HepG2 (cell line): ENCODE measurements around the gene RTBDN. TPM values are rescaled to one million over a fixed set of nuclear protein-coding genes. Genes with fewer than 3 reads are reported as not detected.
A peak's percentile ranks its signal among the peaks of the same experiment; 100 is the strongest.

ENCODE experiments used
- ARNT ChIP-seq: fragments of 450-650 bp; IDR thresholded peaks from 2 replicates; pipeline ENCODE4 v1.6.1; 2017
- BCL3 ChIP-seq: sonication (generic); formaldehyde crosslinking; IDR thresholded peaks from 2 replicates; pipeline ENCODE4 v1.5.1; 2020; ENCODE audit warnings: mild to moderate bottlenecking, missing genetic modification reagents, moderate library complexity
- CHCHD3 ChIP-seq: sonication (generic); formaldehyde crosslinking; IDR thresholded peaks from 2 replicates; pipeline ENCODE4 v1.8.0; 2022; ENCODE audit warnings: mild to moderate bottlenecking, missing genetic modification reagents, moderate library complexity
- EP300 ChIP-seq, 3 experiments: sonication (generic) in 1 of 3; formaldehyde crosslinking in 1 of 3; IDR thresholded peaks; 2 replicates each; pipeline versions ENCODE4 v1.5.1 to v1.6.1; 2011 to 2020; ENCODE audit warnings: low read depth in 2 of 3, low read length in 2 of 3, borderline replicate concordance in 1 of 3, improper control_type of control experiment in 1 of 3, mild to moderate bottlenecking in 1 of 3, missing genetic modification reagents in 1 of 3, moderate library complexity in 1 of 3
- MXD4 ChIP-seq: IDR thresholded peaks from 2 replicates; pipeline ENCODE4 v1.6.1; 2016; ENCODE audit warnings: mild to moderate bottlenecking, missing biosample characterization, missing genetic modification reagents
- POLR2AphosphoS2 ChIP-seq: IDR thresholded peaks from 2 replicates; pipeline ENCODE4 v1.6.1; 2011; ENCODE audit warnings: low read depth, low read length, improper control_type of control experiment
- SP4 ChIP-seq: sonication (generic); formaldehyde crosslinking; IDR thresholded peaks from 2 replicates; pipeline ENCODE4 v1.8.1; 2023; ENCODE audit warnings: mild to moderate bottlenecking, missing genetic modification reagents
- STAG1 ChIP-seq: sonication (generic); formaldehyde crosslinking; IDR thresholded peaks from 2 replicates; pipeline ENCODE4 v1.4.0; 2020; ENCODE audit warnings: missing genetic modification reagents
- TBX3 ChIP-seq: fragments of 450-650 bp; IDR thresholded peaks from 2 replicates; pipeline ENCODE4 v1.6.1; 2017; ENCODE audit warnings: antibody characterized with exemption, mild to moderate bottlenecking, inconsistent platforms, borderline replicate concordance
- U2AF2 ChIP-seq: fragments of 200-400 bp; formaldehyde crosslinking; IDR thresholded peaks from 2 replicates; pipeline ENCODE4 v1.6.1; 2017; ENCODE audit warnings: low read depth, mild to moderate bottlenecking, low read length
- ZNF678 ChIP-seq: sonication (generic); formaldehyde crosslinking; IDR thresholded peaks from 2 replicates; pipeline ENCODE4 v1.4.0; 2020; ENCODE audit warnings: mild to moderate bottlenecking, missing genetic modification reagents
- ZNF713 ChIP-seq: sonication (generic); formaldehyde crosslinking; IDR thresholded peaks from 2 replicates; pipeline ENCODE4 v1.4.0; 2020; ENCODE audit warnings: mild to moderate bottlenecking, missing genetic modification reagents
- ZNF772 ChIP-seq: sonication (generic); formaldehyde crosslinking; IDR thresholded peaks from 2 replicates; pipeline ENCODE4 v1.5.0; 2020; ENCODE audit warnings: mild to moderate bottlenecking, missing genetic modification reagents
- ZNF788 ChIP-seq: sonication (generic); formaldehyde crosslinking; IDR thresholded peaks from 2 replicates; pipeline ENCODE4 v1.5.0; 2020; ENCODE audit warnings: mild to moderate bottlenecking, missing genetic modification reagents, borderline replicate concordance
- polyA plus RNA-seq, 8 experiments: library from polyadenylated mRNA; depleted of rRNA in 3 of 8; stranded (reverse) in 7 of 8; unstranded in 1 of 8; fragments of >200 nt; fragmentation: Illumina TruSeq in 4 of 8; extraction: Trizol in 4 of 8; gene quantifications; 2 replicates each; pipeline versions ENCODE4 v1.2.1 to v1.2.3, GENCODE V29; 2011 to 2016; ENCODE audit warnings: low read depth in 4 of 8, missing spikeins in 1 of 8, mixed read lengths in 1 of 8; ENCODE audit not compliant: insufficient read depth in 1 of 8
- total RNA-seq, 5 experiments: library from RNA; depleted of rRNA; stranded (reverse); fragments of >200 nt; fragmentation: Illumina TruSeq; extraction: Trizol; gene quantifications; 2 replicates each; pipeline ENCODE4 v1.2.3, GENCODE V29; 2016; ENCODE audit warnings: low read depth in 1 of 5
- TF ChIP-seq, protein P1 (sequence below), 2 experiments: sonication (generic) in 1 of 2; formaldehyde crosslinking in 1 of 2; IDR thresholded peaks; 2 replicates each; pipeline versions ENCODE4 v1.4.0 to v1.6.1; 2016 to 2020; ENCODE audit warnings: borderline replicate concordance in 1 of 2, low read depth in 1 of 2, mild to moderate bottlenecking in 1 of 2, missing genetic modification reagents in 1 of 2
- TF ChIP-seq, protein P2 (sequence below): sonication (generic); formaldehyde crosslinking; IDR thresholded peaks from 2 replicates; pipeline ENCODE4 v1.4.0; 2020; ENCODE audit warnings: missing genetic modification reagents

RTBDN gene
- total and polyA plus RNA-seq, 2 of the 13 experiments (the other 11 are each of a cell fraction or from before 2014, with no cell fraction given) = 0.27 to 0.48 TPM

DNA sequence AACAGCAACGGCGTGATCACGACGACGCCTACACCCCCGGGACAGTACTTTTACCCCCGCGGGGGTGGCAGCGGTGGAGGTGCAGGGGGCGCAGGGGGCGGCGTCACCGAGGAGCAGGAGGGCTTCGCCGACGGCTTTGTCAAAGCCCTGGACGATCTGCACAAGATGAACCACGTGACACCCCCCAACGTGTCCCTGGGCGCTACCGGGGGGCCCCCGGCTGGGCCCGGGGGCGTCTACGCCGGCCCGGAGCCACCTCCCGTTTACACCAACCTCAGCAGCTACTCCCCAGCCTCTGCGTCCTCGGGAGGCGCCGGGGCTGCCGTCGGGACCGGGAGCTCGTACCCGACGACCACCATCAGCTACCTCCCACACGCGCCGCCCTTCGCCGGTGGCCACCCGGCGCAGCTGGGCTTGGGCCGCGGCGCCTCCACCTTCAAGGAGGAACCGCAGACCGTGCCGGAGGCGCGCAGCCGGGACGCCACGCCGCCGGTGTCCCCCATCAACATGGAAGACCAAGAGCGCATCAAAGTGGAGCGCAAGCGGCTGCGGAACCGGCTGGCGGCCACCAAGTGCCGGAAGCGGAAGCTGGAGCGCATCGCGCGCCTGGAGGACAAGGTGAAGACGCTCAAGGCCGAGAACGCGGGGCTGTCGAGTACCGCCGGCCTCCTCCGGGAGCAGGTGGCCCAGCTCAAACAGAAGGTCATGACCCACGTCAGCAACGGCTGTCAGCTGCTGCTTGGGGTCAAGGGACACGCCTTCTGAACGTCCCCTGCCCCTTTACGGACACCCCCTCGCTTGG lies 42.1 kb downstream of the RTBDN start (continued):
- peak; percentile 65; the same call in 1 of the 2 replicates for TF ChIP-seq SP4 (CRISPR knock-in tag)
- TF ChIP-seq MXD4 (CRISPR knock-in tag) = peak; percentile 67
- TF ChIP-seq EP300 (IDR thresholded peaks at IDR 0.05; ENCODE audit: low read depth in 2 of 2, low read length in 2 of 2) = no peak
- TF ChIP-seq EP300 (CRISPR knock-in tag; IDR thresholded peaks at IDR 0.05; ENCODE audit: borderline replicate concordance) = no peak
- TF ChIP-seq ZNF678 (CRISPR knock-in tag) = no peak
- TF ChIP-seq, protein P1, sequence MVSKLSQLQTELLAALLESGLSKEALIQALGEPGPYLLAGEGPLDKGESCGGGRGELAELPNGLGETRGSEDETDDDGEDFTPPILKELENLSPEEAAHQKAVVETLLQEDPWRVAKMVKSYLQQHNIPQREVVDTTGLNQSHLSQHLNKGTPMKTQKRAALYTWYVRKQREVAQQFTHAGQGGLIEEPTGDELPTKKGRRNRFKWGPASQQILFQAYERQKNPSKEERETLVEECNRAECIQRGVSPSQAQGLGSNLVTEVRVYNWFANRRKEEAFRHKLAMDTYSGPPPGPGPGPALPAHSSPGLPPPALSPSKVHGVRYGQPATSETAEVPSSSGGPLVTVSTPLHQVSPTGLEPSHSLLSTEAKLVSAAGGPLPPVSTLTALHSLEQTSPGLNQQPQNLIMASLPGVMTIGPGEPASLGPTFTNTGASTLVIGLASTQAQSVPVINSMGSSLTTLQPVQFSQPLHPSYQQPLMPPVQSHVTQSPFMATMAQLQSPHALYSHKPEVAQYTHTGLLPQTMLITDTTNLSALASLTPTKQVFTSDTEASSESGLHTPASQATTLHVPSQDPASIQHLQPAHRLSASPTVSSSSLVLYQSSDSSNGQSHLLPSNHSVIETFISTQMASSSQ (IDR thresholded peaks at IDR 0.05; ENCODE audit: low read depth) = no peak
- TF ChIP-seq, protein P1 (CRISPR knock-in tag; IDR thresholded peaks at IDR 0.05; ENCODE audit: borderline replicate concordance) = peak; percentile 60; the same call in 1 of the 2 replicates
- peak; percentile 52; the same call in 1 of the 2 replicates for TF ChIP-seq ZNF772
- TF ChIP-seq U2AF2 = no peak
- no peak for TF ChIP-seq POLR2AphosphoS2
- TF ChIP-seq ZNF713 (CRISPR knock-in tag) = no peak
- no peak for TF ChIP-seq BCL3
- TF ChIP-seq, protein P2, sequence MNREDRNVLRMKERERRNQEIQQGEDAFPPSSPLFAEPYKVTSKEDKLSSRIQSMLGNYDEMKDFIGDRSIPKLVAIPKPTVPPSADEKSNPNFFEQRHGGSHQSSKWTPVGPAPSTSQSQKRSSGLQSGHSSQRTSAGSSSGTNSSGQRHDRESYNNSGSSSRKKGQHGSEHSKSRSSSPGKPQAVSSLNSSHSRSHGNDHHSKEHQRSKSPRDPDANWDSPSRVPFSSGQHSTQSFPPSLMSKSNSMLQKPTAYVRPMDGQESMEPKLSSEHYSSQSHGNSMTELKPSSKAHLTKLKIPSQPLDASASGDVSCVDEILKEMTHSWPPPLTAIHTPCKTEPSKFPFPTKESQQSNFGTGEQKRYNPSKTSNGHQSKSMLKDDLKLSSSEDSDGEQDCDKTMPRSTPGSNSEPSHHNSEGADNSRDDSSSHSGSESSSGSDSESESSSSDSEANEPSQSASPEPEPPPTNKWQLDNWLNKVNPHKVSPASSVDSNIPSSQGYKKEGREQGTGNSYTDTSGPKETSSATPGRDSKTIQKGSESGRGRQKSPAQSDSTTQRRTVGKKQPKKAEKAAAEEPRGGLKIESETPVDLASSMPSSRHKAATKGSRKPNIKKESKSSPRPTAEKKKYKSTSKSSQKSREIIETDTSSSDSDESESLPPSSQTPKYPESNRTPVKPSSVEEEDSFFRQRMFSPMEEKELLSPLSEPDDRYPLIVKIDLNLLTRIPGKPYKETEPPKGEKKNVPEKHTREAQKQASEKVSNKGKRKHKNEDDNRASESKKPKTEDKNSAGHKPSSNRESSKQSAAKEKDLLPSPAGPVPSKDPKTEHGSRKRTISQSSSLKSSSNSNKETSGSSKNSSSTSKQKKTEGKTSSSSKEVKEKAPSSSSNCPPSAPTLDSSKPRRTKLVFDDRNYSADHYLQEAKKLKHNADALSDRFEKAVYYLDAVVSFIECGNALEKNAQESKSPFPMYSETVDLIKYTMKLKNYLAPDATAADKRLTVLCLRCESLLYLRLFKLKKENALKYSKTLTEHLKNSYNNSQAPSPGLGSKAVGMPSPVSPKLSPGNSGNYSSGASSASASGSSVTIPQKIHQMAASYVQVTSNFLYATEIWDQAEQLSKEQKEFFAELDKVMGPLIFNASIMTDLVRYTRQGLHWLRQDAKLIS (CRISPR knock-in tag) = no peak
- no peak for TF ChIP-seq ARNT
- TF ChIP-seq ZNF788 (CRISPR knock-in tag) = no peak
- no peak for TF ChIP-seq TBX3
- no peak for TF ChIP-seq STAG1 (CRISPR knock-in tag)
- TF ChIP-seq CHCHD3 = no peak; the same call in none of the 2 replicates
